ENCODE data around the gene ACOXL.
"Not testable (repeated sequence)": the region's sequence is repeated elsewhere in the genome, so short reads cannot be mapped to it uniquely, and the experiment has no call there.

ACOXL gene

DNA sequence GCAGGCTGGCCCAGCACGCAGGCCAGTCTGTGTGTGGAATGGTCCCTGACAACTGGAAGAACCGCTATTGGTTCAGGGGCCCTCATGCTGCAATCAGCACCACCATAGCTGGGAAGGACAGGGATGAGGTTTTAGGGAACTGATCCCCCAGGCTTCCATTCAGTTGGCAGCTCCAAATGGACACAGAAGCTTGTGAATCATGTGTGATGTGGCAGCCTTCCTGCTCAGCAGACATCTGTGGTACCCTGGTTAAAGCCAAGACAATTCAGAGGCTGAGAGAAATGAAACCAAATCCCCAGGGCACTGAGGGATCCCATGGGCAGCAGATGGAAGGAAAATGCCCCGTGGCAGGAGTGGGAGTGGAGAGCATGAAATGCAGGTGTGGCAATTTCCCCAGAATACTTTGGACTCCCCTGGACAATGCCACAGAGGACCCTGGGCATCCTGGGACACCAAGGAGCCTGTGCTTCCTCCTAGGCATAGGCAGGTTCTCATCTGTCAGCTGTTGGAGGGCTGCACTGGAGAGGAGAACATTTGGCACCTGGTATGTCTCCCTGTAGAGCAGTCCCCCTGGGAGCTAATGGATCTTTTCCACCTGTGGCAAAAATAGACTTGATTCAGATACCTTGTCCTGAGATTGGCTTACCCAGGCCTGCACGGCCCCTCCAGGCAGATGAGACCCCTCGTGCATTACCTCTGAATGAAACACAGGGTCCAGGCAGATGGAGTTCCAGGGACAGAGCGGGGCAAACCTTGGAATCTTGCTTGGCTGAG lies 226.2 kb downstream of the ACOXL start:
- H3K4me3 ChIP-seq (ENCODE audit: low read depth, low read length), result no peak overlapping the region

DNA sequence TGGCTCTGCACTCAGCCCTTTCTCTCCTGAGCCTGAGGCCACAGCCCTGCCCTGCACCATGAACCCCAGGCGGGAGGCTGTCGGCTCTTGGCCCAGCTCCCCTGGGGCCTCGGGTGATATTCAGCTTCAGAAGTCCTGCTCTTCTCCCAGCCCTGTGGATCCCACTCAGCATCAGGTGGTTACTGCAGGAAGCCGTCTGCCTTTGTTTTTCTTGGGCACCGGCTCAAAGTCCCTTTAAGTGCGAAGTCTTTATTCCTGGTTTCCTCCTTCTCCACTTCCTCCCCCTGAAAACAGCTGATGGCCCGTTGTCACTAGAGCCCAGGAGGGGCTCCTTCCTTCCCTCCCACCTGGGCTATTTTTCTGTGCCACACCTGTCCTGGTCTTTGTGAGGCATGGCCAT lies 226.8 kb downstream of the ACOXL start:
- no peak overlapping the region for H3K4me3 ChIP-seq (ENCODE audit: low read depth, low read length)

DNA sequence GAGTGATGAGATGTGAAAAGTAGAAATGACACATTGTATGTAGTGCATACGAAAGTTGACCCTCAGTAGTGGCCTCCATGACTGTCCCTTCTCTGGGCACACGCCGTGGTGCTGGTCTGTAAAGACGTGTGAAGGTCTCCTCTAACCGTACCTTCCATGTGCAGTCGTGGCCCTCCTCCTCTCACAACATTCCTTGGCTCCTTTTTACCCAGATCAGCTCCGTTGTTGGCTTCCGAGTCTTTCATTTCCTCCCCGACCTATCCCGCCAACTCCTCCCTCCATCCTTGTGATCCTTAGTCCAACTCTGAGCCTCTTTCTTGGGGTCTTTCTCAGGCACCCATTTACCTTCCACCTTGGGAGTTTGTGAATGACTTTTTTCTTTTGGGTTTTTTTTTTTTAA lies 227.9 kb downstream of the ACOXL start:
- no peak overlapping the region for H3K4me3 ChIP-seq (ENCODE audit: low read depth, low read length)

DNA sequence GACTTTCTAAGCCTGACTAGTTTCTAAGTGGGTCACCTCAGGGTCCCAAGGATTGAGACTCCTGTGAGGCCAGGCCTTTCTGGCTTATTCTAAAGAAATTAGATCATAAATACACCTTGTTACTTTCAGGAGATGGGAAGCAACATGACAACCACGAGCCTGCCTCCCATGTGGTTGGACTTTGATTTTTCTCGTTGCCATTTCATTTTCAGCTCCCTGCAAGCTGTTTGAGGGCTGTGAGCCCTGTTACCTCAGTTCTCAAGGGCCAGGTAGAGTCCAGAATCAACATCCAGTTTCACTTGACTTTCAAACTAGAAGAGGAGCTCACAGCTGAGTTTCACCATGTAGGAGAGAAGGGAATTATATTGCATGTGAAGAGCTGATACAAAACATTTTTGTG lies 228.6 kb downstream of the ACOXL start:
- H3K4me3 ChIP-seq (ENCODE audit: low read depth, low read length), result no peak overlapping the region

DNA sequence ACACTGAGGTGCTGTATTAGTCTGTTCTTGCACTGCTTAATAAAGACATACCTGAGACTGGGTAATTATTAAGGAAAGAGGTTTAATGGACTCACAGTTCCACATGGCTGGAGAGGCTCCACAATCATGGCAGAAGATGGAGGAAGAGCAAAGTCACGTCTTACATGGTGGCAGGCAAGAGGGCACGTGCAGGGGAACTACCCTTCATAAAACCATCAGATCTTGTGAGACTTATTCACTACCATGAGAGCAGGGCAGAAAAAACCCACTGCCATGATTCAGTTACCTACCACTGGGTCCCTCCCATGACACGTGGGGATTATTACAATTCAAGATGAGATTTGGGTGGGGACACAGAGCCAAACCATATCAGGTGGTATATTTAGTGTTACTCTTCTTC lies 229.3 kb downstream of the ACOXL start:
- H3K4me3 ChIP-seq (ENCODE audit: low read depth, low read length), result not testable (repeated sequence)

DNA sequence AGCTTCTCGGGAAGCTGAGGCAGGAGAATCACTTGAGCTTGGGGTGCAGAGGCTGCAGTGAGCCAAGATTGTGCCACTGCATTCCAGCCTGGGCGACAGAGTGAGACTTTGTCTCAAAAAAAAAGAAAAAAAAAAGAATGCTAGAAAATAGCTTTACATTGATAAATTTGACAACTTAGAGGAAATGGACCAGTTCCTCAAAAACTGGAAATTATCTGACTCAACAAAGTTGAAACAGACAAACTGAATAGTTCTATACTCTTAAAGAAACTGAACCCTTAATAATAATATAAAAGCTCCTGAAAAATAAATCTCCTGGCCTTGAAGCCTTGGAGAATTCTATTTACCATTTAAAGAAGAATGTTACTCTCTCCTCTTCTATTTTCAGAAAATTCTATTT lies 237.3 kb downstream of the ACOXL start:
- no peak overlapping the region for H3K4me3 ChIP-seq (ENCODE audit: low read depth, low read length)

DNA sequence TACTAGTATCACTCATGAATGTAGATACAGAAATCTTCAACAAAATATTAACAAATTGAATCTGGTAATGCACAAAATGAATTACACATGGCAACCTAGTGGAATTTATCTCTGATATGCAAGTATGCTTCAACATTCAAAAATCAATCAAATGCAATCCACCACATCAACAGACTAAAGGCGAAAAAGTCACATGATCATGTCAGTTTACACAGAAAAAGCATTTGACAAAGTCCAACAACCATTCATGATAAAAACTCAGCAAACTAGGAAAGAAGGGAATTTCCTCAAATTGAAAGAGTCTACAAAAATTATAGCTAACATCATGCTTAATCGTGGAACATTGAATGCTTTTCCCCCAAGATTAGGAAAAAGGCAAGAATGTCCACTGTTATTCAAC lies 237.8 kb downstream of the ACOXL start:
- no peak overlapping the region for H3K4me3 ChIP-seq (ENCODE audit: low read depth, low read length)

DNA sequence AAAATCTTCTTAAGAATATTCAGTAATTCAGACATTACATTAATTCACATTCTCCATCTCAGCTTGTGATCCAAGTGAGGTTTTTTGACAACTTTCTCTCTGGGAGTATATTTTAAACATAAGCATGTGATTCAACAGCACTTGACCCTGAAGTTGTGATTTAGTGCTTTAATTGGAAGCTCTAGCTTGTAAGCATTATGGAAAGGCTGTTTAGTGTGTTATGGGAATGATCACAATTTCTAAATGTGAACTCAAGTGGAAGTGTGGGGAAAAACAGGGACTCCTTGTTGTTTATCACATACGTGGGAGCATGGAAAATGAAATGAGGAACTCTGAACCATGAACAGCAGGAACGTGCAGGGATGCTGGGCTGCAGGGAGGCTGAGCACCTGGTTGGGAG lies 239.4 kb downstream of the ACOXL start:
- H3K4me3 ChIP-seq (ENCODE audit: low read depth, low read length), result no peak overlapping the region

DNA sequence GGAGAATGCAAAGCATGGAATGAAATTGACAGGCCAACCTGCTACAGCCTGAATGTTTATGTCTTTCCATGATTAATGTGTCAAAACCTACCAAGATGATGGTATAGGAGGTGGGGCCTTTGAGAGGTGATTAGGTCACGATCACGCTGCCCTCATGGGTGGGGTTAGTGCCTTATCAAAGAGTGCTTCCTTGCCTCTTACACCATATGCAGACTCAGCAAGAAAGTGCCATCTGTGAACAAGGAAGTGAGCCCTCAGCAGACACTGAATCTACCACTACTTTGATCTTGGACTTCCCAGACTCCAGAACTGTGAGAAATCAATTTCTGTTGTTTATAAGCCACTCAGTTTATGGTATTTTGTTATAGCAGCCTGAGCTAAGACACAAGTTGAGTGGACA lies 240.9 kb downstream of the ACOXL start:
- H3K4me3 ChIP-seq (ENCODE audit: low read depth, low read length), result no peak overlapping the region

DNA sequence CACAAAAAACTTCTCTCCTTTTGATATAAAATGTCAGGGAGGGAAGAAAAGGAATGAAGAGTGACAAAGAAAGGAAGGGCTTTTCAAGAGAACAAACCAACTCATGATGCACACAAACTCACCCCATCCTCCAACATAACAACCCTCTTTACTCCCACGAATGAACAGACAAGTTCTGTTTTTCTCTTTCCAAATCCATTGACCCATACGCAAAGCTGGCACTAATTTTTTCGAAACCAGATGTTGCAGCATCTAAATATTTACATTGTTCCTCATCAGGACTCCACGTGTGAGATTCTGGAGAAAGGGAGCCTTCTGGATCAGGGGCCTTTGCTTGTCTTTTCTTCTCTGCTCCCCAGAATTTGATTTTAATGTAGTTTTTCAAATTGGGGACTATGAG lies 245.0 kb downstream of the ACOXL start:
- no peak overlapping the region for H3K4me3 ChIP-seq (ENCODE audit: low read depth, low read length)

DNA sequence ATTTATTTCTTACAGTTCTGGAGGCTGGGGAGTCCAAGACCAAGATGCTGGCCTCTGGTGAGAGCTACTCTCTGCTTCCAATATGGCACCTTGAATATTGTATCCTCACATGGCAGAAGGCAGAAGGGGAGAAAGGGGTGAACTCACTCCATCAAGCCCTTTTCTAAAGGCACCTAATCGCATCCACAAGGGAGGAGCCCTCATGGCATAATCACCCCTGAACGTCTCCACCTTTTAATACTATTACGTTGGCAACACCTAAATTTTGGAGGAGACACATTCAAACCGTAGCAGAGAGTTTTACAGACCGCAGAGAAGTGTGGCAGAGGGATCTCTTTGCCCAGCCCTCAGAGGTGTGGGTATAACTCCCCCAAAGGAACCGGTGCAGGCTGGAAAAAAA lies 245.8 kb downstream of the ACOXL start:
- H3K4me3 ChIP-seq (ENCODE audit: low read depth, low read length), result no peak overlapping the region

DNA sequence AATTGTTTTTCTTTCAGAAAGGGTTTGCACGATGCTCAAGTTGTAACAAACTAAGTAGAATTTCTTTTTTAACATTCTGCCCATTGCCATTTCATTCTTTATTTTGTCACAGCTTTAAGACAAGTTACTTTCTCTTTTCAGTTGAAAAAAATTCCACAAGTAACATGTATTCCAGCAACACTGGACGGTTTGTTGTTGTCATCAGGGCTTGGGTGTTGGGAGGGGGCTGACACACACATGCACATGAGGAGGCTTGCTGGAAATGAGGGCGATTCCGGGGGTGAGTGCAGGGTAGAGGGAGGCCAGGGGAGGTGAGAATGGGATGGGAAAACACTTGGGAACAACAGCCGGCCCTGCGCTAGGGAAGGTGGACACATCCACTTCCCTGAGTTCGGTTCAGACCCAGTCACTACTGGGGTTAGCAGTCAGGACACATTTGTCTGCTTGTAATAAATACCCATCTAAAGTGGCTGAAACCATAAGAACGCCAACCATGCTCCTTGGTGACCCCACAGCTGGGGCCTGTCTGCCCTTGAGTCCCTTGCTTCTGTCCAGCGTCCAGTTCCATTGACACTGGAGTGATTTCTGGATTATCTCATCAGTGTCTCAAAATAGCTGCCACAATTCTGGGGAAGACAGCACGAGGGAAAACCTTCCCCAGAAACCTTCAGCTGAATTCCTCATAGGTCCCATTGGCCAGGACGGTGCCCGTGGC lies 246.5 kb downstream of the ACOXL start:
- no peak overlapping the region for H3K4me3 ChIP-seq (ENCODE audit: low read depth, low read length)

DNA sequence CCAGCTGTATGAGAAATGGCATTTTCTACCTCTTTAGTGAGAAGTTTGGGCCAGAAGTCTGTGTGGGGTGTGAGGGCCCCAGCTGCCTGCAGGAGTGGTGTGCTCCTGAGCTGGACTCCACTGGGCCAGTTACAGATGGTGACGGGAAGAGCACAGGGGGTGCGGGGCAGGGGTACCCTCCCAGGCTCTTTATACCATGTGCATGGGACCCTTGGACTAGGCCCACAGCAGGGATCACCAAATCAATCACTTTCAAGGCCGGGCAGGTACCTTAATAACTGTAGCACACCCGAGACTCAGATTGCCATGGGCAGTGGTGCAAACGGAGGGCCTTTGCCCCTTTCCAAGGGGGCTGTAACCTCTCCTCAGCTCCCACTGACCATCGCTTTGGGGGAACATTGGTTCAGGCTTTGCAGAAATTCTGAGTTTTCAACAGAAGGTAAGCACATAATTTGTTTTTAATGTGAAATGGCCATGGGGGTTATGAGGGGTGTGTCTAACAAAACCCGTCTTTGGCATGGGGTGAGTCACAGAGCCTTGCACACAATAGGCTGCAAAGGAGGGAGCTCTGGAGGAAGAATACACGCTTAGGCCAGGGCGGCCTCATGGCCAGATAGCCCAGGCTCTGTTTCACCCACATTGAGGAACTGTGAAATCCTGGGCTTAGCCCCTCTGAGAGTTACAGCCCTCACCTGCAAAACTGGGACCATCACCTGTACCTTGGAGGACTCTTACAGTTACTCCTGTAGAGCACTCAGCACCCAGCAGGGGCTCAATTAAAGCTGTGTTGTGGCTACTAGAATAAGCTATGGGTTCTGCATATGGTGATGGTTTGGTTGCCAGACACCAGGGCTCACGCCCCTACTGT lies 247.3 kb downstream of the ACOXL start:
- H3K4me3 ChIP-seq (ENCODE audit: low read depth, low read length), result no peak overlapping the region

DNA sequence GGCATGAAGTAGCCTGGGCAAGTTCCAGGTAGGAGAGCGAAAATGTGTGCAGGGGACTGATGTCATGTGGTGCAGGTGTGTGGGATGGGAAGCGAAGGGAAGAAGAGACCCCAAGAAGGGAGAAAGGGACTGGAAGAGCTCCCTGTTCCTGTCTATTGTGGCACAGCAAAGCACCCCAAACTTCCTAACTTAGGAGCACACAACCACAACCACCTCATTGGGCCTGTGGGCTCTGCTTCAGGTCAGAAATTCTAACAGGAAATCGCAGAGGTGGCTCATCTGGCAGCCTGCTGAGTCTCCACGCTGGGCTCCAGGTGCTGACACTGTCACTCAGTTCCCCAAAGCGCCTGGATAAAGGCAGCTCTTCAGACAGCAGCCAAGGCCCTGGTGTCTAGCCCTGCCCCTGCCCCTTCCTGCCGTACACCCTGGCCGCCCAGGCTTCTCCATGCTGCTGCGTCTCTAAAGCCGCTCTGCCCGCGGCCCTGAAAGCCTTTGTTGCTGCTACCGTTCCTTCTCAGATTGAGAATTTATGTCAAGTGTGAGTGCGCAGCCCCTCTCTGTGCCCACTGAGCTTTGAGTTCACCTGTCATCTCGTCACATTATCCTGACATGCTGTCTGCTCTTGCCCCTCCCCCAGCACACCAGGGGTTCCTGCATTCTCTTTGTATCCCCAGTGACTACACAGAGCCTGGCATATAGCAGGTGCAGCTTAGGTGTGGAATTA lies 248.1 kb downstream of the ACOXL start:
- no peak overlapping the region for H3K4me3 ChIP-seq (ENCODE audit: low read depth, low read length)

DNA sequence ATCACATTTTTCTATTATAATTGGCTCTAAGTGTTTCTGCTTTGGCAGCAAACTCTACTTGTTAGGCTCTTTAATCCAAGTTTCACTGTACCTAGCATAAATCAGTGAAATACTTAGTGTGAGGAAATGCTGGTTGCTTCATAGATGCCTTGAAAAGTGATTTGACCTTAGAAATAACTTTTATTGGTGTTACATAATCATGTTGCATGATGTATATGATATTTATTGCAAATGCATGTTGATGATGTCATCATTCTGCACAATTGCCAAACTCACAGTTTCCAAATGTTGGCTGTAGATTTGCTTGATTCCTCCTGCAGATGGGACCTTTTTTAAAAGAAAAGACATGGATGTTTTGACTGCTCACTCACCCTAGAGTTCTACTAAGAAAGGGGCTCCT lies 250.8 kb downstream of the ACOXL start:
- H3K4me3 ChIP-seq (ENCODE audit: low read depth, low read length), result no peak overlapping the region

DNA sequence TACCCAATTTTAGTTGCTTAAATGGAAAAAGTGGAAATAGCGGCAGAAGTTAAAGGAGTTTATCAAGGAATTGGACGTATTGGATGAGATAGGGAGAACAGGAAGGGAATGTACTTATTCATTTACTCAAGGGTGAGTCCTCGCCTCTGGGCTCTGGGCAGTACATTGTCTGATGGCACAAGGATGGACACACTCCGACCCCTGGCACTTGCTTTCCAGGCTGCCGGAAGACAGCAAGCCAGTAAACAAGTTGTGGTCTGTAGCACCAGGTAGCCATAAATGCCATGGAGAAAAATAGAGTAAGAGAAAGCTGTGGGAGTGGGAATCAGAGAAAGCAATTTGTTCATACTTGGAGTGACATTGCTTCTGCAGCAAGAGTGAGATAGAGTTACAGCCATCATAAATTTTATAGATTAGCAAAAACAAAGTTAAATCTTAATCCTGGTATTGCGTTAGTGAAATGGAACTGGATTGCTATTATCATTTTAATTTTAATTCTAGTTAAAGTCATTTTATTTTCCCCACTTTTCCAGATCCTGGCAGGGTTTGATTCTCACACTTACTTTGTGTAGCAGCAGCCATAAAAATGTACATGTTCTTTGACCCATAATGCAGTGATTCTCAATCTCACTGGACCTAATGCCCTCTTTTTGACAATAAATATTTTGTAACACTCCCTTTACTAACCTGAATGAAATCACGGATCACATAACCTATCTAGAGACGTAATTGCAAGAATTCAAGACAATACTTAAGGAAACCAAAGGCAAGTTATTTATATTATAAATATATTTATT lies 252.5 kb downstream of the ACOXL start:
- no peak overlapping the region for H3K4me3 ChIP-seq (ENCODE audit: low read depth, low read length)

DNA sequence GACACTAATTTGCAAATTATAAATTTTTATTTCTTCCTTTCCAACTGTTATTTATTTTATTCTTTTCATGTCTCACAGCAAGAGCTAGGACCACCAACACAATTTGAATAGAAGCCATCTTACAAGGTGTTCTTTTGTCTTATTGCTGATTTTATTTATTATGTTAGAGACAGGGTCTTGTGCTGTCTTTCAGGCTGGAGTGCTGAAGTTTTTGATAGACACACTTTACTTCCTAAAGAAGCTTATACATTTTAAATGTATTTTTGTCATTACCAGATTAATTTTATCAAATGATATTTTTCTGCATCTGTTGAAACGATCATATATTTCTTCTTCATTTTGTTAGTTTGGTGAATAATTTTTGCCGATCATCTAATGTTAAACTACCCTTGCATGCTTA lies 258.1 kb downstream of the ACOXL start:
- H3K4me3 ChIP-seq (ENCODE audit: low read depth, low read length), result no peak overlapping the region

DNA sequence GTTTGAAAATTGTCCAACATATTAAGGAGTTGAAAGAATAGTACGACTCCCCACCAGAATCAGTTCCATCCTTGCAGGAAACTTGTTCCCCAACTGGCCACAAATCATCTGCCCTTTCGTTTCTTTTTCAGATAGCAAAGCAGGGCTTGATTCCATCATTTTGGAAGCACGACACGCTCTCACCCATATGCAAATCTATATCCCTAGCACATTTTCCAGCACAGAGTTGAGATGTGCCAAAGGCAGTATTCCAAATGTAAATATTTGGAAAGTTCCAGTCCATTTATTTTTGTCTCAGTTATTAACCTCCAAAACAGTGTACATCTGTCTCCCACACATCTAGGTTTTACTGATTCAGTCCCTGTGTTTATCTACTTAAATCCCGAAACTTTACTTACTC lies 259.5 kb downstream of the ACOXL start:
- H3K4me3 ChIP-seq (ENCODE audit: low read depth, low read length), result no peak overlapping the region

DNA sequence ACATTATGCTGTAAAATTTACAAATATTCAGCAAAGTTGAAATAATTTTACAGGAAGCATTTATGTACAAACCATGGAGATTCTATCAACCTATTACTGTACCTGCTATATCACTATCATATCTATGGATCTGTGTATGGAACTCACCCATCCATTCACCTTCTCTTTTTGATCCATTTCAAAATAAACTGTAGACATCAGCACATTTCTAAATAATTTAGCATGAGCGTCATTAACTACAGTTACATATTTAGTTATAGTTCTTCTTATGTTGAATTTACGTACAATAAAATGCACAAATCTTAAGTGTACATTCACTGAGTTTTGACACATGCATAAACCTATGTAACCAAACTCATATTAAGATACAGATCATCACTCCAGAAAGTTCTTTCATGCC lies 260.5 kb downstream of the ACOXL start:
- H3K4me3 ChIP-seq (ENCODE audit: low read depth, low read length), result no peak overlapping the region

DNA sequence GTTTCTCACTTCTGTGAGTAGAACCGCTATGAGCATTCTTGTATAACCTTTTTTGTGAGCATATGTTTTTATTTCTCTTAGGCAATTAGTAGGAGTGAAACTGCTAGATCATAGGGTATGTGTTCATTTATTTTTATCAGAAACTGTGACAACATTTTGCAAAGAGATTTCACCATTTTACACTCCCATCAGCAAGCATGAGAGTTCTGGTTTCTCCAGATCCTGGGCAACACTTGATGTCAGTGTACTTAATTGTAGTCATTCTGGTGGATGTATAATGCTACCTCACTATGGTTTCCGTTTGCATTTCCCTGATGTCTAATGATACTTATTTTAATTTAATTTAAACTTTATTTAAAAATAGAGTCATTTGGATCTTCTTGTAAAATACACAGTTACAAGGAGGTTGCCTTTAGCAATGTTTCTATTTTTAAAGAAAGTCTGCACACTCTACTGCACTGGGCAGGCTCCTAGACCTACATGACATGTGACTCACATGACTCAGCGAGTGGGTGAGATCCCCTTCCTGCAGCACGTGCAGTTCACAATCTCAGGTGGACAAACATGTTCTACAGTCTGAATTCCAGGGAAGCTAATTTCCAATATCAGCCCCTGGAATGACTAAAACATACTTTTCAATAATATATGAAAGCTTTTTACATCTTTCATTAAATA lies 261.3 kb downstream of the ACOXL start:
- H3K4me3 ChIP-seq (ENCODE audit: low read depth, low read length), result no peak overlapping the region
